HepG2 (cell line): ENCODE measurements around the gene NEK9. TPM values are rescaled to one million over a fixed set of nuclear protein-coding genes. Genes with fewer than 3 reads are reported as not detected.
A peak's percentile ranks its signal among the peaks of the same experiment; 100 is the strongest.

Experiments
- ASH2L ChIP-seq: fragments of 300-600, 200-600 bp; sonication (generic); IDR thresholded peaks from 2 replicates; pipeline ENCODE4 v1.7.0; 2017; ENCODE audit warnings: low read depth, mild to moderate bottlenecking, moderate library complexity, mixed read lengths, low read length; ENCODE audit not compliant: insufficient read length
- EP300 ChIP-seq, 3 experiments: sonication (generic) in 1 of 3; formaldehyde crosslinking in 1 of 3; IDR thresholded peaks; 2 replicates each; pipeline versions ENCODE4 v1.5.1 to v1.6.1; 2011 to 2020; ENCODE audit warnings: low read depth in 2 of 3, low read length in 2 of 3, borderline replicate concordance in 1 of 3, improper control_type of control experiment in 1 of 3, mild to moderate bottlenecking in 1 of 3, missing genetic modification reagents in 1 of 3, moderate library complexity in 1 of 3
- FOXM1 ChIP-seq: sonication (generic); formaldehyde crosslinking; IDR thresholded peaks from 2 replicates; pipeline ENCODE4 v1.5.0; 2020; ENCODE audit warnings: missing genetic modification reagents
- GABPB1 ChIP-seq: IDR thresholded peaks from 2 replicates; pipeline ENCODE4 v1.6.1; 2016; ENCODE audit warnings: mild to moderate bottlenecking, missing genetic modification reagents, moderate library complexity, missing compliant biosample characterization
- HNRNPL ChIP-seq: fragments of 200-400 bp; formaldehyde crosslinking; IDR thresholded peaks from 2 replicates; pipeline ENCODE4 v1.6.1; 2017; ENCODE audit warnings: mild to moderate bottlenecking, low read depth, low read length
- KLF15 ChIP-seq: sonication (generic); formaldehyde crosslinking; IDR thresholded peaks from 2 replicates; pipeline ENCODE4 v1.8.1; 2023; ENCODE audit warnings: borderline replicate concordance, mild to moderate bottlenecking, inconsistent platforms, missing genetic modification reagents, mixed read lengths
- MED8 ChIP-seq: sonication (generic); formaldehyde crosslinking; IDR thresholded peaks from 2 replicates; pipeline ENCODE4 v1.8.1; 2023; ENCODE audit warnings: mild to moderate bottlenecking, missing genetic modification reagents; ENCODE audit not compliant: insufficient replicate concordance
- NR1H2 ChIP-seq: sonication (generic); formaldehyde crosslinking; IDR thresholded peaks from 2 replicates; pipeline ENCODE4 v1.8.1; 2022; ENCODE audit warnings: low read depth, missing genetic modification reagents, borderline replicate concordance
- PATZ1 ChIP-seq: sonication (generic); formaldehyde crosslinking; IDR thresholded peaks from 2 replicates; pipeline ENCODE4 v1.4.0; 2020; ENCODE audit warnings: missing genetic modification reagents
- PLRG1 ChIP-seq: fragments of 450-650 bp; conservative IDR thresholded peaks from 2 replicates; pipeline ENCODE4 v1.6.1; 2016
- TCF12 ChIP-seq, 2 experiments: fragments of 450-650 bp in 1 of 2; sonication (generic) in 1 of 2; formaldehyde crosslinking in 1 of 2; IDR thresholded peaks; 2 replicates each; pipeline versions ENCODE4 v1.6.1 to v1.8.0; 2017 to 2022; ENCODE audit warnings: antibody characterized with exemption in 1 of 2, mild to moderate bottlenecking in 1 of 2, missing genetic modification reagents in 1 of 2, moderate library complexity in 1 of 2
- ZFP41 ChIP-seq: sonication (generic); formaldehyde crosslinking; IDR thresholded peaks from 2 replicates; pipeline ENCODE4 v1.4.0; 2020; ENCODE audit warnings: mild to moderate bottlenecking, missing genetic modification reagents, borderline replicate concordance
- ZNF260 ChIP-seq: sonication (generic); formaldehyde crosslinking; IDR thresholded peaks from 2 replicates; pipeline ENCODE4 v1.4.0; 2020; ENCODE audit warnings: missing genetic modification reagents, low read depth, mild to moderate bottlenecking, borderline replicate concordance
- ZNF639 ChIP-seq: conservative IDR thresholded peaks from 2 replicates; pipeline ENCODE4 v1.6.1; 2018; ENCODE audit warnings: missing genetic modification reagents
- ZNF646 ChIP-seq: sonication (generic); formaldehyde crosslinking; IDR thresholded peaks from 2 replicates; pipeline ENCODE4 v1.9.0; 2021; ENCODE audit warnings: mild to moderate bottlenecking, missing genetic modification reagents
- ZNF703 ChIP-seq: sonication (generic); formaldehyde crosslinking; IDR thresholded peaks from 2 replicates; pipeline ENCODE4 v1.5.1; 2020; ENCODE audit warnings: missing genetic modification reagents, mild to moderate bottlenecking, moderate library complexity, borderline replicate concordance
- polyA plus RNA-seq, 8 experiments: library from polyadenylated mRNA; depleted of rRNA in 3 of 8; stranded (reverse) in 7 of 8; unstranded in 1 of 8; fragments of >200 nt; fragmentation: Illumina TruSeq in 4 of 8; extraction: Trizol in 4 of 8; gene quantifications; 2 replicates each; pipeline versions ENCODE4 v1.2.1 to v1.2.3, GENCODE V29; 2011 to 2016; ENCODE audit warnings: low read depth in 4 of 8, missing spikeins in 1 of 8, mixed read lengths in 1 of 8; ENCODE audit not compliant: insufficient read depth in 1 of 8
- total RNA-seq, 5 experiments: library from RNA; depleted of rRNA; stranded (reverse); fragments of >200 nt; fragmentation: Illumina TruSeq; extraction: Trizol; gene quantifications; 2 replicates each; pipeline ENCODE4 v1.2.3, GENCODE V29; 2016; ENCODE audit warnings: low read depth in 1 of 5

The NEK9 gene
- total and polyA plus RNA-seq, 2 of the 13 experiments (the other 11 are each of a cell fraction or from before 2014, with no cell fraction given): 16.5 to 27.3 TPM

GRCh38 chr14:75176142-75176820 is 49.4 kb upstream of the NEK9 start, which contains the start of gene TMED10 (continued):
- TF ChIP-seq ASH2L (peak; percentile 98), ZNF646 (CRISPR knock-in tag) (no peak), ZFP41 (no peak), KLF15 (peak; percentile 31; the same call in 1 of the 2 replicates), TCF12 (IDR thresholded peaks at IDR 0.05) (no peak), TCF12 (CRISPR knock-in tag; IDR thresholded peaks at IDR 0.05) (no peak), HNRNPL (0 out of 2 replicates have a peak, but pooled peaks have one; percentile 65), PLRG1 (no peak), EP300 (IDR thresholded peaks at IDR 0.05; ENCODE audit: low read depth in 2 of 2, low read length in 2 of 2) (no peak), EP300 (CRISPR knock-in tag; IDR thresholded peaks at IDR 0.05; ENCODE audit: borderline replicate concordance) (peak; percentile 70), GABPB1 (CRISPR knock-in tag) (peak; percentile 99), FOXM1 (no peak), ZNF639 (CRISPR knock-in tag) (peak; percentile 75), ZNF703 (CRISPR knock-in tag) (peak; percentile 62; the same call in 1 of the 2 replicates), NR1H2 (peak; percentile 38; the same call in 1 of the 2 replicates), MED8 (CRISPR knock-in tag) (peak; percentile 81), PATZ1 (peak; percentile 40; the same call in 1 of the 2 replicates), ZNF260 (CRISPR knock-in tag) (no peak)
